GM06990 (cell line): Measurements from ENCODE around the gene SRSF11.
"Not testable (repeated sequence)": the region's sequence is repeated elsewhere in the genome, so short reads cannot be mapped to it uniquely, and the experiment has no call there.

Source experiments
- DNase-seq: peaks from one replicate; pipeline ENCODE4 v3.0.0-alpha.2; 2011; ENCODE audit not compliant: insufficient read length; ENCODE audit errors: extremely low read depth
- H3K27me3 ChIP-seq: replicated peaks from 2 replicates; pipeline ENCODE4 v1.6.0; 2011; ENCODE audit warnings: low read length; ENCODE audit not compliant: control insufficient read depth, insufficient read depth
- H3K36me3 ChIP-seq: 2 replicates; pipeline ENCODE4 v1.5.1; 2011; ENCODE audit warnings: low read length; ENCODE audit not compliant: control insufficient read depth, insufficient read depth
- H3K4me3 ChIP-seq: replicated peaks from 2 replicates; pipeline ENCODE4 v1.5.1; 2011; ENCODE audit warnings: low read depth, mild to moderate bottlenecking, control low read depth, low read length
- CTCF ChIP-seq: IDR thresholded peaks from 2 replicates; pipeline ENCODE4 v1.5.1; 2011; ENCODE audit warnings: low read length, control low read depth, mild to moderate bottlenecking, inconsistent platforms; ENCODE audit not compliant: insufficient read depth, poor library complexity, severe bottlenecking

SRSF11 gene

GRCh38 chr1:70205071-70205433 is 16.1 kb upstream of the SRSF11 start:
- Histone ChIP-seq H3K4me3 (peak overlapping the region; percentile 92), H3K36me3 (no peaks in the 10 kb centered on the region; the same call in 1 of the 2 replicates), H3K27me3 (no peaks in the 10 kb centered on the region)
- no peak for TF ChIP-seq CTCF
- DNase-seq = no peak

- Histone ChIP-seq H3K36me3 (no peaks in the 10 kb centered on the region; the same call in 1 of the 2 replicates), H3K4me3 (peak within 1 kb of the TSS; percentile 92), H3K27me3 (no peaks in the 10 kb centered on the region)
- peak; percentile 96 for DNase-seq
- TF ChIP-seq CTCF = no peak
Observed at GRCh38 chr1:70205434-70206118, 15.6 kb upstream of the SRSF11 start, which contains the start of gene LRRC40. TSS of gene LRRC40 (minus strand) at chr1:70205579. CDS start at chr1:70205540, 39 bp downstream.

- DNase-seq, H3K27me3 ChIP-seq, H3K36me3 ChIP-seq: not testable (repeated sequence)
- H3K4me3 ChIP-seq = peak overlapping the region; percentile 92
Observed at GRCh38 chr1:70206833-70207232, 14.3 kb upstream of the SRSF11 start.

GRCh38 chr1:70207492-70207891 is 13.7 kb upstream of the SRSF11 start:
- DNase-seq = no peak
- H3K4me3 ChIP-seq = no peak overlapping the region

GRCh38 chr1:70208292-70208691 is 12.9 kb upstream of the SRSF11 start:
- no peak overlapping the region for H3K4me3 ChIP-seq
- no peaks in the 10 kb centered on the region; the same call in 1 of the 2 replicates for H3K36me3 ChIP-seq

More at GRCh38 chr1:70207492-70207891, 13.7 kb upstream of the SRSF11 start:
- no peak for TF ChIP-seq CTCF
- H3K36me3 ChIP-seq = no peaks in the 10 kb centered on the region; the same call in 1 of the 2 replicates
- no peaks in the 10 kb centered on the region for H3K27me3 ChIP-seq

GRCh38 chr1:70210820-70211219 is 10.4 kb upstream of the SRSF11 start:
- no peak for TF ChIP-seq CTCF

More at GRCh38 chr1:70208292-70208691, 12.9 kb upstream of the SRSF11 start:
- no peaks in the 10 kb centered on the region for H3K27me3 ChIP-seq
- DNase-seq = no peak
- no peak for TF ChIP-seq CTCF

More at GRCh38 chr1:70210820-70211219, 10.4 kb upstream of the SRSF11 start:
- no peak overlapping the region for H3K4me3 ChIP-seq
- H3K36me3 ChIP-seq = peaks cover 2% of the 10 kb centered on the region
- DNase-seq = no peak
- no peaks in the 10 kb centered on the region for H3K27me3 ChIP-seq
